Mammary epithelial cell (primary cell): ENCODE data around the gene SEMA5A.

Source experiments
- EZH2 ChIP-seq: IDR thresholded peaks from 2 replicates; pipeline ENCODE4 v1.6.1; 2012; ENCODE audit warnings: low read length, inconsistent platforms, borderline replicate concordance
- TF ChIP-seq, protein P1 (sequence below), 2 donors: IDR thresholded peaks in 1 of 2; conservative IDR thresholded peaks in 1 of 2; 2 replicates each; pipeline ENCODE4 v1.5.1; 2011 to 2012; ENCODE audit warnings: inconsistent platforms in 2 of 2, low read length in 2 of 2, mild to moderate bottlenecking in 2 of 2, control low read depth in 1 of 2, low read depth in 1 of 2; ENCODE audit not compliant: insufficient read depth in 1 of 2; ENCODE audit errors: extremely low read depth in 1 of 2

DNA sequence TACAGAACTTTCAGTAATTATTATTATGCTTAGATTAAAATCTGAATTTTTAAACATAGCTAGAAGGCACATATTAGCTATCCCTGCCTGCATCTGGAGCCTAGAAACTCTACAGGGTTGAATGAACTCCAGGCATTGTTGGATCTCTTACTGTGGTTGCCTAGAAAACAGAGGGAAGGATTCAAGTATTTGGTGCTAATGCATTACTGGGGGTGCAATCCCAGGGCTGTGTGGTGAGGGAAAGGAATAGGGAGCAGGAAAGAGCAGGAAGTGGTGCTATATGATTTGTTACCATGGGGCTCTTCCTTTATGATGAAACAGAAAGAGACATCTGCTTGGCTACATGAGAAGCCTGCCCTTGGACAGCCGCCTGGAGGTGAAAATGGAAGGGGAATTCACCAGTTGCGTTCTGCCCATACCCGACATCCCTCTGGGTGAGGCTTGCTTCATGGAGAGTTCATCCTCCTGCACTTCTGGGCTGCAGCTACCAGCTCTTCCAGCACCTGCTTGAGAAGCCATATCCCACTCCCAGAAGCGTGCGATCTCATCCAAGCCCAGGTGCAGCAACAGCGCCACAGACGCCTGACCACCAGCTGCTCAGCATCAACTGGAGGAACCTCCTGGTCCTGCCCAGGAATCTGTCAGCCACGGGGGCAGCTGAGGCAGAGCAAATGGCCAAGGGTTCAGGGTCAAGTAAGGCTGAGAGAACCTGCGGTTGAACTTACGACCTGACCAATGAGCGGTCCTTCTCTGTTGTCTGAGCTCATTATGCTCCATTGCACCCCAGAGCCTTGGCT is 362.8 kb downstream of the SEMA5A start:
- TF ChIP-seq, protein P1, sequence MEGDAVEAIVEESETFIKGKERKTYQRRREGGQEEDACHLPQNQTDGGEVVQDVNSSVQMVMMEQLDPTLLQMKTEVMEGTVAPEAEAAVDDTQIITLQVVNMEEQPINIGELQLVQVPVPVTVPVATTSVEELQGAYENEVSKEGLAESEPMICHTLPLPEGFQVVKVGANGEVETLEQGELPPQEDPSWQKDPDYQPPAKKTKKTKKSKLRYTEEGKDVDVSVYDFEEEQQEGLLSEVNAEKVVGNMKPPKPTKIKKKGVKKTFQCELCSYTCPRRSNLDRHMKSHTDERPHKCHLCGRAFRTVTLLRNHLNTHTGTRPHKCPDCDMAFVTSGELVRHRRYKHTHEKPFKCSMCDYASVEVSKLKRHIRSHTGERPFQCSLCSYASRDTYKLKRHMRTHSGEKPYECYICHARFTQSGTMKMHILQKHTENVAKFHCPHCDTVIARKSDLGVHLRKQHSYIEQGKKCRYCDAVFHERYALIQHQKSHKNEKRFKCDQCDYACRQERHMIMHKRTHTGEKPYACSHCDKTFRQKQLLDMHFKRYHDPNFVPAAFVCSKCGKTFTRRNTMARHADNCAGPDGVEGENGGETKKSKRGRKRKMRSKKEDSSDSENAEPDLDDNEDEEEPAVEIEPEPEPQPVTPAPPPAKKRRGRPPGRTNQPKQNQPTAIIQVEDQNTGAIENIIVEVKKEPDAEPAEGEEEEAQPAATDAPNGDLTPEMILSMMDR (conservative IDR thresholded peaks at IDR 0.05 in 1 of 2, IDR thresholded peaks at IDR 0.05 in 1 of 2; ENCODE audit: extremely low read depth in 1 of 2, insufficient read depth in 1 of 2, low read depth in 1 of 2, low read length in 2 of 2): no peak
- TF ChIP-seq EZH2: no peak
